Adrenal gland (tissue), 12 donors: ENCODE measurements around the gene TSSK1B. TPM values are rescaled to one million over a fixed set of nuclear protein-coding genes. Genes with fewer than 3 reads are reported as not detected.

ENCODE experiments used
- DNase-seq, 7 donors: peaks; one replicate each; pipeline ENCODE4 v3.0.0-alpha.2; 2019 to 2020
- H3K27ac ChIP-seq, 5 donors: fragments of 200-600 bp; sonication (generic) in 4 of 5; 1 replicate in 3 of 5; 2 replicates in 2 of 5; pipeline versions ENCODE4 v1.5.1 to v1.8.0; 2016 to 2020; ENCODE audit warnings: mild to moderate bottlenecking in 1 of 5
- H3K27me3 ChIP-seq: fragments of 200-600 bp; 2 replicates; pipeline ENCODE4 v1.8.0; 2021
- H3K36me3 ChIP-seq, 2 donors: fragments of 200-600 bp; replicated peaks in 1 of 2; 1 replicate in 1 of 2; 2 replicates in 1 of 2; pipeline versions ENCODE4 v1.5.1 to v1.8.0; 2018 to 2022
- H3K4me1 ChIP-seq, 2 donors: fragments of 200-600 bp; replicated peaks in 1 of 2; 1 replicate in 1 of 2; 2 replicates in 1 of 2; pipeline versions ENCODE4 v1.5.1 to v1.8.0; 2018 to 2021
- H3K4me3 ChIP-seq, 4 donors: fragments of 200-600 bp; sonication (generic) in 3 of 4; one replicate each; pipeline ENCODE4 v1.5.1; 2016 to 2018
- H3K9me3 ChIP-seq, 3 donors: fragments of 200-600 bp; sonication (generic) in 1 of 3; replicated peaks in 1 of 3; 1 replicate in 2 of 3; 2 replicates in 1 of 3; pipeline versions ENCODE4 v1.5.1 to v1.8.0; 2016 to 2021
- CTCF ChIP-seq, 6 experiments: fragments of 450-650 bp in 4 of 6; fragments of 200-600 bp in 2 of 6; sonication (generic) in 1 of 6; IDR thresholded peaks; 1 replicate in 5 of 6; 2 replicates in 1 of 6; pipeline versions ENCODE4 v1.5.1 to v1.8.0; 2016 to 2021; ENCODE audit warnings: antibody characterized with exemption in 6 of 6, mild to moderate bottlenecking in 2 of 6, moderate library complexity in 1 of 6
- POLR2A ChIP-seq, 2 donors: fragments of 450-650 bp; IDR thresholded peaks; one replicate each; pipeline ENCODE4 v1.6.1; 2017; ENCODE audit warnings: antibody characterized with exemption in 2 of 2, mild to moderate bottlenecking in 2 of 2, moderate library complexity in 1 of 2
- WGBS, 4 donors: extraction: QIAGEN DNeasy Blood & Tissue Kit in 2 of 4; methylation state at CpG; one replicate each; pipeline versions ENCODE4 v1.1.5 to v1.1.7; 2013 to 2017; 5-methylcytosine and 5-hydroxymethylcytosine counted together
- intact Hi-C, 2 donors: fragments of 100-400 bp; cut with DNase I; formaldehyde crosslinking; loops; one replicate each; pipeline versions ENCODE4 v1.14.1 to v1.15.0; 2022 to 2023
- polyA plus RNA-seq, 3 donors: library from polyadenylated mRNA; stranded (reverse); fragments of 200-250 nt in 2 of 3; fragments of 350-450 nt in 1 of 3; fragmentation: Illumina TruSeq in 1 of 3; extraction: RNeasy Lipid Tissue Mini Kit (QIAGEN cat#74804) in 1 of 3; gene quantifications; one replicate each; pipeline ENCODE4 v1.2.3, GENCODE V29; 2013 to 2014
- total RNA-seq, 9 donors: library from RNA; depleted of rRNA in 4 of 9; stranded (reverse); fragments of >200 nt in 4 of 9; fragments of 120-200 nt in 1 of 9; fragmentation: NEBNext Ultra II Directional in 1 of 9; extraction: Animal tissue kit (Norgen Biotek cat#: 25700) in 1 of 9; gene quantifications; one replicate each; pipeline versions ENCODE4 v1.1.0 to v1.2.4, GENCODE V29; 2013 to 2023
- donor health status: healthy with polysubstance abuse.
- donor health status: Bipolar disorder and iron deficiency.
- donor health status: DM: yes; HTN: yes; CAD: no.
- donor health status: DM: no; HTN: no; CAD: no.
- donor health status: DM: no; HTN: no; CAD: no.
- donor health status: DM: yes; HTN: yes; CAD: no.

TSSK1B gene
- total and polyA plus RNA-seq, 12 donors: 0.17 TPM; not detected in 11

DNA sequence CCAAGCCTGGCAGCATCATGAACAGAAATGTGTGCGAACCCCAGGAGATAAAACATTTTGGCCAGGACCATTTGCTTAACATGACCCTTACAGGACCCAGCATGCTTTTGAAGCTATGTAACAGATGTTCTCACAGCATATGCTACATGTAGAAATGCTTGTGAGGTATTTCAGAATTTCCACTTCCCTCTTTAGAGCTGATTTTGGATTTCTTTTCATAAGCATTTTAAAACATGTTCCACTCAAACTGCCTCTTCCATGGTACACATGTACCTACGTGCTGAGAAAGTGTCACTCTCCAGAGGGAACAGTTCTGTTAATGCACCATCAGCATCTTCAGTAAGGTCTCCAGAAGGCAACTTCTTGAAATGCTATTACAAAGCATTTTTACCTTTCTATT, 15.7 kb upstream of the TSSK1B start:
- intact Hi-C loops: no loop called here
- 62 to 75% (median 69%) methylated on average over 2 of the region's 2 CpGs for WGBS, 4 donors

GRCh38 chr5:113448252-113448651, 13.5 kb upstream of the TSSK1B start:
- no peak overlapping the region for H3K4me3 ChIP-seq
- no peaks in the 10 kb centered on the region for H3K27me3 ChIP-seq
- H3K4me1 ChIP-seq: no peaks in the 10 kb centered on the region
- no peaks in the 10 kb centered on the region for H3K36me3 ChIP-seq
- TF ChIP-seq POLR2A (IDR thresholded peaks at IDR 0.05) (no peak), CTCF (IDR thresholded peaks at IDR 0.05) (no peak)
- no peak for DNase-seq
- H3K27ac ChIP-seq: no peak overlapping the region
- 78 to 86% (median 81%) methylated on average over 3 of the region's 3 CpGs for WGBS, 4 donors
- H3K9me3 ChIP-seq: peaks cover 0 to 5% (median 0%) of the 10 kb centered on the region in 3 donors
- intact Hi-C loops: no loop called here

More for the DNA sequence above, 15.7 kb upstream of the TSSK1B start:
- Histone ChIP-seq H3K4me3 (no peak overlapping the region), H3K27ac (no peak overlapping the region), H3K27me3 (no peaks in the 10 kb centered on the region), H3K4me1 (no peaks in the 10 kb centered on the region), H3K9me3 (peaks cover 0 to 5% (median 0%) of the 10 kb centered on the region in 3 donors), H3K36me3 (no peaks in the 10 kb centered on the region)
- DNase-seq: no peak
- TF ChIP-seq CTCF (IDR thresholded peaks at IDR 0.05) (no peak), POLR2A (IDR thresholded peaks at IDR 0.05) (no peak)

DNA sequence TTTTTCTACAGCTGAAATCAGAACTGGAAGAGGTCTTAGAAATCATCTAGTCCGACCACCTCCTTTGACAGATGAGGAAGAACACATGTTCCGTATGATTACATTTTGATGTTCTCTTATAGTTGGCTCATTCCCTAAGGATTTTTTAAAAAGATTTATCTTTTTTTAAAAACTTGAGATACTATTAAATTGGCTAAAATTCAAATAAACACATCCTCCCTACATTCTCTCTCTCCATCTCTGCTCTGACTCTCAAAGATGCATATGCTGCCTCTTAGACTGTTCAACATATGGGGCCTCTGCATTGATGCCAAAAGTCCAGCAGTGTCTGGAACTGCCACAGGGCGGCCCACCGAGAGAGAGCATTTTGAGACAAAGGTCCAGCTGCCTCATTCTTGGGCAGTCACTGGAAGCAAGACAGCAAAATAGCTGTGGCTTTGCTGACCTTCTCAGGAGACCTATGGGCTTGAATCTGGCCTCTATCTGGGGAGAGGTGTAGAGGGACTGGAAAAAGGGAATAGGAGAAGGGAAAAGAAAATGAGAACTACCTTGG, 12.8 kb upstream of the TSSK1B start:
- H3K4me3 ChIP-seq: no peak overlapping the region
- H3K27ac ChIP-seq: no peak overlapping the region
- peaks cover 0 to 5% (median 0%) of the 10 kb centered on the region in 3 donors for H3K9me3 ChIP-seq
- no peaks in the 10 kb centered on the region for H3K27me3 ChIP-seq
- WGBS, 4 donors: 67 to 72% (median 69%) methylated on average over 4 of the region's 4 CpGs
- TF ChIP-seq POLR2A (IDR thresholded peaks at IDR 0.05) (no peak), CTCF (IDR thresholded peaks at IDR 0.05) (no peak)
- H3K4me1 ChIP-seq: no peaks in the 10 kb centered on the region
- no peaks in the 10 kb centered on the region for H3K36me3 ChIP-seq
- DNase-seq: no peak
- intact Hi-C loops: no loop called here

GRCh38 chr5:113446358-113446927, 11.7 kb upstream of the TSSK1B start:
- Histone ChIP-seq H3K27ac (no peak overlapping the region), H3K9me3 (peaks cover 0 to 5% (median 0%) of the 10 kb centered on the region in 3 donors), H3K4me3 (no peak overlapping the region), H3K36me3 (no peaks in the 10 kb centered on the region), H3K27me3 (no peaks in the 10 kb centered on the region), H3K4me1 (no peaks in the 10 kb centered on the region)
- intact Hi-C loops: no loop called here
- TF ChIP-seq CTCF (IDR thresholded peaks at IDR 0.05): no peak
- TF ChIP-seq POLR2A (IDR thresholded peaks at IDR 0.05): no peak
- 77 to 89% (median 84%) methylated on average over 2 of the region's 2 CpGs for WGBS, 4 donors
- no peak for DNase-seq
